GM18861 (cell line): ENCODE data around the gene CPSF4.

Experiments used
- ATAC-seq: cut with Tn5 transposase; IDR thresholded peaks from one replicate; pipeline ENCODE4 v1.9.1; 2021; ENCODE audit not compliant: unreplicated experiment

The CPSF4 gene

DNA sequence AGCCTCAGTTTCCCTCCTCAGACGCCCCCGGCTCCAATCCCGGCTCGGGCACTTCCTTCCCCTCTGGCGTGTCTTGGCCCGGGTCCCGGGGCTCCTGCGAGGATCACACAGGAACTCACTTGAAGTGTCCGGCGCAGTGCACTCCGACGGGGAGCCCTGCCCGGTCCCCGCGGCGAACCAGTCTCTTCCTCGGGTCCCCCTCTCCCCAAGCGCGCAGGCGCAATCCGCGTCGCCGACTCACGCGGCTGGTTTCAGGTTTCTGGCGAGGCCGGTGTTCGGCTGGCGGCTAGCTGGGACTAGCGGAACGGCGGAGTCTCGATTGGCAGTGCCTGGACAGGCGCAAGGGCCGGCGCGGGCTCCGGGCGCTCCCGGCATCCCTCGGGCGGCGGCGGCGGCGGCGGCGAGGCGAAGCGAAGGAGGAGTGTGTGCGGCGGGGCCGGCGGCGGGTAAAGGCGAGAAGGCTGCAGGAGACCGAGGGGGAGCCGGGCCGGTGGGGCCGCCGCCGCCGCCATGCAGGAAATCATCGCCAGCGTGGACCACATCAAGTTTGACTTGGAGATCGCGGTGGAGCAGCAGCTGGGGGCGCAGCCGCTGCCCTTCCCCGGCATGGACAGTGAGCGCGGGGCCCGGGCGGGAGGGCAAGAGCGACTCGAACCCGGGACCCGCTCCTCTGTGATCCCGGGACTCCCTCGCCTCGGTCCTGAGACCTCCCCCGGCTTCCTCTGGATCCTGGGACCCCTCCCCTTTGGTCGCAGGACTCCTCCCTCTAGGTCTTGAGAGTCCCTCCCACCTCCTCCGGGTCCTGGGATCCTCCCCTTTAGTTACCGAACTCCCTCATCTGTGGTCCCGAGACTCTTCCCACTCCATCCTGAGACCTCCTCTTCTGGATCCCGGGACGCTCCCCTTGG lies at the start of gene CPSF4, which contains the start of gene PTCD1:
TSS of gene CPSF4 (plus strand) at position 371 of the 908 bp plus-strand sequence. CDS start at position 511, 140 bp downstream.
TSS of gene PTCD1 (minus strand) at position 226 of the 908 bp plus-strand sequence. CDS start 3,556 bp downstream, outside the sequence.
- ATAC-seq = peak; percentile 88

DNA sequence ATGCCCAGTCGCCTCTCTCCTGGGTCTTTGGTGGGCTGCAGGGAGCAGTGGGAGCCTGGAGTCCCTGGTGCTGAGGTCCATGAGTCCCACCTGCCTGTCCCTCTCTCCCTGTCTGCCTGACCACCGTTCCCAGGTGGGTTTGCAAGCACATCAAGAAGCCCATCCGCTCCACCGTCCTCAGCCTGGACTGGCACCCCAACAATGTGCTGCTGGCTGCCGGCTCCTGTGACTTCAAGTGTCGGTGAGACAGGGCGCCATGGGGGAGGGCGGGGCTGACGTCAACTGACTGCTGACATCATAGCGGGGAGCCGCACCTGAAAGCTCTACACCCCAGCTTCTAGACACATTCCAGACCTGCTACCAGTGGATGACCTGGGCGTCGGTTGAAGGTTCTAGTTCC lies 49.0 kb upstream of the CPSF4 start:
- no peak for ATAC-seq

DNA sequence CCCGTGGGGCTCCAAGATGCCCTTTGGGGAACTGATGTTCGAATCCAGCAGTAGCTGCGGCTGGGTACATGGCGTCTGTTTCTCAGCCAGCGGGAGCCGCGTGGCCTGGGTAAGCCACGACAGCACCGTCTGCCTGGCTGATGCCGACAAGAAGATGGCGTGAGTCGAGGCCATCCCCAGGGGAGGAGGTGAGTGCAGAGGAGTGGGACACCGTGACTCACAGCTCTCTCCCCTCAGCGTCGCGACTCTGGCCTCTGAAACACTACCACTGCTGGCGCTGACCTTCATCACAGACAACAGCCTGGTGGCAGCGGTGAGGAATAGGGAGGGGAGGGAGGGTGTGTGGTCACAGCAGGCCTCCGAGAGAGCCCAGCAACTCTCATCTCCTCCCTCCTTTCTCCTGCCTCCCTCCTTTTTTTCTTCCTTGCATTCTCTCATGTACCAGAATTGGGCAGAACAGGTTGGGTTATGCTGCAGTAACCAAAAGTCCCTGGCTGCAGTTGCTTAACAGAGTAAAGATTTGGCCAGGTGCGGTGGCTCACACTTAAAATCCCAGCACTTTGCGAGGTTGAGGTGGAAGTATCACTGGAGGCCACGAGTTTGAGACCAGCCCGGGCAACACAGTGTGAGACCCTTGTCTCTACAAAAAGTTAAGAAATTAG lies 47.7 kb upstream of the CPSF4 start:
- no peak for ATAC-seq

DNA sequence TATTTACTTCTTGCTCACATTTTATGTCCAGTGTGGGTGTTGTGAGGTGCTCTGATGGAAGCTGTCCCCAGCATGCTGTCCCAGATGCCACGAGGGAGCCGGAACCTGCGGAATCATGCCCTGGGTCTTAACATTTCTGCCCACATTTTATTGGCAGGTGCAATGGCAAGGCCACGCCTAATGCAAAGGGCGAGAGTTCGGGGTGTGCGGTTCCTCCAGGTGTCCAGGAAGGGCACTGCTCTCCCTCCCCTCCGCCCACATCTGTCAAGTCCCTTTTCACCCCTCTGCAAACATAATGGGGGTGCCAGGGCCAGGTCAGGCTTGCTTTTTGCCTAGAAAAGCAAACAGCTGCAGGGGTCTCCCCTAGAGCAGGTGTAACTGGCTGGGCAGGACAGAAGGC lies 46.7 kb upstream of the CPSF4 start:
- ATAC-seq = no peak

DNA sequence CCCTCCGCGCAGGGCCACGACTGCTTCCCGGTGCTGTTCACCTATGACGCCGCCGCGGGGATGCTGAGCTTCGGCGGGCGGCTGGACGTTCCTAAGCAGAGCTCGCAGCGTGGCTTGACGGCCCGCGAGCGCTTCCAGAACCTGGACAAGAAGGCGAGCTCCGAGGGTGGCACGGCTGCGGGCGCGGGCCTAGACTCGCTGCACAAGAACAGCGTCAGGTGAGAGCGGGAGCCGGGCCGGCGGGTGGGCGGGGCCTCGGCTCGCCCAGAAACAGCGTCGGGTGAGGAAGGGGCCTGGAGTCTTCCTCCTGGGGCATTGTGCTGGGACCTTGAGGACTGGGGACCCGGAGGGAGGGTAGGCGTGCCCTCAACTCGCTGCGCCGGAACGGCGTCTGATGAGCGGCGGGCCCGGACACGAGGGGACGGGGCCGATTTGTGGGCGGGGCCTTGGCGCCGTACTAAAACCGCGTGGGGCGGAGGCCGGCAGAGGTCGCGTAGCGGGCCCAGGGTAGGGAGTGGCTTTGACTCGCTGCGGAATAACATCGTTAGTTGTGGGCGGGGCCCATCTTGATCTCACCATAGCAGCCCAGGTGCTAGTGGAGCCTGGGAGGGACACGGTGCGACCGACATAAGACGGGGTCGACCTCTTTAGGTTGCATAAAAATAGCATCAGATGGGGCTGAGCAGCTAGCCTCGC lies 45.9 kb upstream of the CPSF4 start:
- no peak for ATAC-seq

DNA sequence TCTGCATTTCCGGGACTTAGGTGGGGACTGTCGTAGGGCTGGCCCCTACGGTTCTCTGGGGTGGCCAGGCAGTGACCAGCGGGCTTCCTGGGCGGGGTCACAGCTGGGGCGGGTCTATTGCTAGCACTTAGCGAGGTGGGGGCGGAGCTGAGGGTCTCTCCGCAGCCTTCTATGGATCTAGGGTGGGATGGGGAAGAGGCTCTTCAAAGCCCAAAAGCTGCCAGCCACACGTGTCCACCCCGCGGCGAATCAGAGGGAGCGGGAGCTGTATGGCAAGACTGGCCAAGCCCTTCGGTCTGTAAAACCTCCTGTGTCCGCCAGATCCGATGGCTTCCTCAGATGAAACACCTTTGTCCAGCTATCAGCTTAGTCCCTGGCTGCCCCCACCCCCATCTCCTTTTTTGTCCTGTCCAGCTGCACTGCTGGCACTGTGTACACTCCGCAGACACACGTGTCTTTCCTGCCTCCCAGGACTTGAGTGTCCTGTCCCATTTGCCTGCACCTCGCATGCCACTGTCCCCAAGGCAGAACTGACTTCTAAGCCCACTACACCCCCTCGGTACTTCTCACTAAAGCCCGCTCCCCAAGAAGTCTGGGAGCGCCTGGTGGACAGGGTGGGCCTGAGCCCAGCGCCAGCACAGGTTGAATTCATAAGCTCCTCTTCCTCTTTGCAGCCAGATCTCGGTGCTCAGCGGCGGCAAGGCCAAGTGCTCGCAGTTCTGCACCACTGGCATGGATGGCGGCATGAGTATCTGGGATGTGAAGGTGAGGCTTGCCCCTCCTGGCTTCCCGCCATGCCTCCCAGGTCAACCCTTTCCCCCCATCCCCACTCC lies 45.2 kb upstream of the CPSF4 start:
- no peak for ATAC-seq

DNA sequence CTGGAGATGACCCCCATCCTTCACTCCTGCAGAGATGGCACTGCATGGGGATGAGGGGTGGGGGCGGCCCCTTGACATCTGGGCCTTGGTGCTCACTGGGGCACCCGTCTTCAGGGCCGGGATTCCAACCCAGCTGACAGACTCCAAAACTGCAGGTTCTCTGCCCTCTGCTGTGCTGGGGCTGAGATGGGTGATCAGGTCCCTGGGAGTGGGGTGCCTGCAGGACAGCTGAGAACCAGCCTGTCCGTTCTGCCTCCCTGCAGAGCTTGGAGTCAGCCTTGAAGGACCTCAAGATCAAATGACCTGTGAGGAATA lies 44.6 kb upstream of the CPSF4 start:
- no peak for ATAC-seq

DNA sequence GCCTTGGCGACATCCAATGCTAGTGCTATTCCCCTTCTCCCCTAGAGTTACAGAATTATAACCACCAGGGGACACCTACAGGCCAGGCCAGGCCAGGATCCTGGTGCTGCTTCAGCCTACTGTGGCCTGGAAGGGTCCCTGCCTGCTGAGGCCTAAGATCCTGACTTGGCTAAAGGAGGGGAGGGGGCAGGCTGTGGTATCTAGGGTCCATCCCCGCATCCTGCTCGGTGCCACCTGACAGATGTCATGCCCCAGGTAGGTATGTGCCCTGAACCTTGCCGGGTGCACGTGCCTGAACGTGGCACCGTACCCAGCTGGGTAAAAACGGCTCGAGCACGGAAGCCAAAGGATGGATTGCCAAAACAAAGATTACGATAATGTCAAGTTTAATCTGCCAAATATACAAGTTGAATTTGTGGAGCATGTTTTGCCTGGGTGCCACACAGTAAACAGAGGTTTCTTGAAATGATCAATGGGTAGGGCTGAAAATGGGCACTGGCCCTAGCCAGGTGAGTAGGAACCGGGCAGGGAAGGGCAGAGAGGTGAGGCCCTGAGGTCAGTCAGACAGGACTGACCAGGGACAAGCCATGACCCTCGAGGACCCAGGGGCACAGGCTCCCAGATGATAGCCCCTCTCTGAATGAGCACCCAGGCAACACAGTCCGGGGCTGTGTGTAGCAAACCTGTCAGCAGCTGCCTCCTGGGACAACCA lies 43.0 kb upstream of the CPSF4 start:
- no peak for ATAC-seq

DNA sequence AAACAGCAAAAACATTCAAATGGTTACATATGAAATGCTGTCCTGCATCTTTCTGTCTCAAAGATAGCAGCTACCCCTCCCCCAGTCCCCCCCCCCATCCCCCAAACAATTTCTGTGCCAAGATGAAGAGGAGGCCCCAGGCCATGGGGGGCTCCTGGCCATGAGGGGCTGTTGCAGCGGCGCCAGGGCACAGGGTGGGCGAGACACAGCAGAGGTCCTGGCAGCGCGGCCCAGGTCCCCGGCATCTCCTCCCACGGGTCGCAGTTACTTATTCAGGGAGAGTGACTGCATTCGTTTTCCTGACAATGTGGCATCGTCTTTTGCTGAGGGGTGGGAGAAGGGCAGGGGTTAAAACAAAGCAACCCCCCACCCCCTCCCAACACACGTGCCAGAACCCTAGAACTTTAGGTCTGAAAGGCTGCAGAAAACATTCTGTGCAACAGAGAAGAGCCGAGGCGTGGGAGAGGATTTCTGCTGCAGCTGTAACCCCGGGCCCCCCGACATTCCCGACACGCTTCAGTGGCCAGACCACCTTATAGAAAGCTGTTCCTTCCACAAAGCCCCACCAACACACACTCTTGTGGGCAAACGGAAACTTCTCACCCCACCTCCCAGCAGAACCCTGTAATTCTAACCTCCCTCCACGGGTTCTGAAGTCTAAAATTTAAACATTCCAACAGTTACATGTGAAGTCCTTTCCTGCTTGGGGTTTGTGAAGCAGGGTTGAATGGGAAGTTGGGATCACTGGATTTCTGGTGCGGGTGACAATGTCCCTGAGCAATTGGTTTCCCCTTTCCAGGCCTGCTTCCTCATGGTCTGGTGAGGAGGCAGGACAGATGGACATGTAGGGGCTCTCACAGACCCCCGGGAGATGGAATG lies 42.1 kb upstream of the CPSF4 start:
- no peak for ATAC-seq

DNA sequence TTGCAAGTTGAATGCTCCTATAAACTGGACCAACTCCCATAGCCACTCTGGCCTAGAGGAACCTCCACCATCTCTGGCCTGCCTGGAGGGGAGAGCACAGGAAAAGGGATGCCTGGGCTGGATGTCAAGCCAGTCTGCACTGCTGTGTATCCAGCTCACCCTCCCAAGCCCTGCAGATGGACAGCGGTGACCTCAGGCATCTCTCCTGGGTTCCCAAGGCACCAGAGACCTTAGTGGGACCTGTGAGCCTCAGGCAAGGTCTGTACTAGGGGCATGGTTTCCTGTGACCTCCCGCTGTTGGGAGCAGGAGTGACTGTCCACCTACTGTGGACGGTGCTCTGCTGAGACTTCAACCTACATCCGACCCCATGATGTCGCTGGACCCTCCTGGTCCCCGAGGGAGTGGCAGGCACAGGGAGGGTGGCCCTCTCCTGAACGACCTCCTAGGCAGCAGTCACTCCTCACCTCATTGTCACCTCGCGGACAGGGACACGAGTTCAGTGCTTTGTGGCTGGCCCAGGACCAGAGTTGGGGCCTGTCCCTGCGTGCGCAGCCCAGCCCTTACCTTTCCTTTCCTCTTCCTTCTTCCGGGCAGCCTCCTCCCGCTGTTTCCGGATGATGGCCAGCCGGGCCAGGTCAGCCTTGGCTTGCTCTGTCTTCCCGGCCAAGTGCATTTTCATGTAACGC lies 41.3 kb upstream of the CPSF4 start:
- ATAC-seq = no peak

DNA sequence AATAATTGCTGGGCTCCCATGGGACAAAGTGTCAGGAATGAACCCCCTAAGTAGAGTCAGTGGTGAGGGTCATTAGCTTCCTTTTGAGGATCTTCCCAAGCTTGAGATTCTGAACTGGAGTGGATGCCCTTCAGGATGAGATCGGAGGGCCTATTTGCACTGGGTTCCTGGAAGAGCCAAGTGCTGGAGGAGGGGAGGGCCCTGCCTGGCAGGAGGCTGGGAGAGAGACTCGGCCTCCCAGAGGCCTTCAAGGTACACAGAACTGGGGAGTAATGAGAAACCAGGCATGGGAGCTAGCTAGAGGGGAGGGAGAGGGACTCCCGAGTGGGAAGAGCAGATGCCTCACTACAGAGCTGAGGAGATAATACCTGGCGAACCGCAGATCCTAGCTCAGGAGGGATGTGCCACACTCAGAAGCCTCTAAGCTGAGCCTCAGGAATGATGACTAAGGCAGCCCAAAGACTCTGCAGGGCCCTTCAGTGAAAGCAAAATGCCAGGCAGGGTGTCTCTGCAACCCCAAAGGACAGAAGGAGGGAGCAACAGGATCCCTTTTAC lies 39.8 kb upstream of the CPSF4 start:
- ATAC-seq = no peak

DNA sequence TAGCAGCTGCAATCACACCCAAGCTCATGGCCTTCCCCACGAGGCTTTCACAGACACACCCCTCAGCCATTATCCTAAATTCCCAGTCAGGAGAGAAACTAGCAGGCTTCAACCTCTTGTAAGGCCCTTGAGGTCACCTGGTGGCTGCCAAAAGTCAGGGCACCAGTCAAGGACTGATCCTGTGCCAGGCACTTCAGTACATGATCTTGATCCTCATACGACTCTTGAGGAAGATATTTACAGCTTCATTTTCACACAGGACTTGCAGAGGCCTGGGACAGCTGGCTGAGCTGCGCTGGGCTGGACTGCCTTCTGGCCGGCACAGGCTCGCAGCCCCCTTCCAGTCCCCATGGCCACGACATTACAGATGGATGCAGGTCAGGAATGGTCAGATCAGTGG lies 39.1 kb upstream of the CPSF4 start:
- ATAC-seq = no peak

DNA sequence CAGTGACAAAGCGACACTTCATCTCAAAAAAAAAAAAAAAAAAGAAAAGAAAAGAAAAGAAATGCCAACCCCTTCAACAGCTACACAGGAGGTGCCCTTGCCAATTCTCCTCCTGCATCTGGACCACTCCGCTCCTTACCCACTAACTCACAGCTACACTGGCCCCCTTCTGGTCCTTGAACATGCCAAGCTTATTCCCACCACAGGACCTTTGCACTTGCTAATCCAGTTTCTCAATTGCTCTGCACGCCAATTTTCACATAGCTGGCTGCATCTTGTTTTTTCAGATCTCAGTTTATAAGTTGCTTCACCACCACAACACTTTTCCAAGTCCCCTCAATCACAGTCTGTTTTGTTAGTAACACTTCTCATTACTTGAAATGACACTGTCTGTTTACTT lies 35.9 kb upstream of the CPSF4 start:
- ATAC-seq = no peak

DNA sequence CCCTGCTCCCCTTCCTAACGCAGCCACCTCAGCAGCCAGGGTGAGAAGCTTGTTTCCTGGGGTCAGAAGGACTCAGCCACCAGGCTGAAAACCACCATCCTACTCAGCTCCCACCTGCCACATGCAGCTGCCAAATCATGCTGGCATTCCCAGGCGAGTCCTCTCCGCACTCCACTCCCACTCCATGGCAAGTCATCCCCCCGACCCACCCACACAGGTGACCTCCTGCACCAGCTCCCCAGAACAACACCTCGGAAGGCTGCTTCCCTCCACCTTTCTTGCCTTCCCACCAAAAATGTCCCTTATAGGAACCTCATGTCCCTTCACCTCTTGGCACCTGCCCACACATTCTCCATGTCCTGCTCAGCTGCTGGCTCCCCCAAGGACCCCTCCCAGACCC lies 35.0 kb upstream of the CPSF4 start:
- ATAC-seq = no peak

DNA sequence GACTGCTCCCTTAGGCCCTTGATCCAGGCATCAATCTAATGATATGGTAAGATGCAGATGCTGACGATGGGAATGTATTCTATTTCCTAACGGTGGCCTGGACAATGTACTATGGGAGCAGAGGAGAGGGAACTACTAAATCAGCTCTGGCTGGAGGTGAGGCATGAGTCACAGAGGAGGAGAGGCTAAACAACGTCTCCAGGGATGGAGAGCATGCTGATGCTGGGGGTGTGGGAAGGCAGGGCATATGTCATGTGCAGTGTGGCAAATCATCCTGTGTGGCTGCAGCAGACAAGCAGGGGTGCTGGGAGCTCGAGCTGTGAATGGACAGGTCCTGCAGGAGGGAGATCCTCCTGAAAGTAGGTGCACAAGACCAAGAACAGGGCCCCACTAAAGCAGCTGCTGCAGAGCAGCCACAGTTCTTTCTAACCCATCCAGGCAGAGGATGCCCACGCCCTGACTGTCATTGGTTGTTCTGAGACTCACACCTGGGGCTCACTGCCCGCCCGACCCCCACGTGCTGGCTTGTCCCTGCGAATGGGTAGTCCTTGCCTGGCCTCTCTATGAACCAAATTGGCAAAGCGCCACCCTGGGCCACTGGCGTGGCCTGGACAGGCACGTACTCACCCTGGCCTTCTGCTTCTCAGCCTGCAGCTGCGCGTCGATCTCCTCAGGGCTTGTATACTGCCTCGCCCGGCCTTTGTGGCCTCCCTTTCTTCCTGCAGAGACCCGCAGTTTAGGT lies 34.3 kb upstream of the CPSF4 start:
- no peak for ATAC-seq

DNA sequence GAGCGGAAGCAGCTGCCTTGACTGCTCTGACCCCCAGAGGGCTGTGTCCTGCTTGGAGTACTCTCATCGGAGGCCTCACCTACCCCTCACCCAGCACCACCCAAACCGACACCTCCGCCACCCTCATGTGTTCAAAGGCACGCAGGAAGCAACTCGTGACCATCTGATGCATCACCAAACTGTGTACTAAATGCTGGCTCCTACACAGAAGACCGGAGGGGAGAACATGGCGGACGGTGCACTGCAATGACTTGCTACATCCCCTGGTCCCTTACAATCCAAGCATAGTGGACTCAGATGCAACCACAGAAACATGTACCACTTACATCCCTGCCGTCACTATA lies 33.8 kb upstream of the CPSF4 start:
- no peak for ATAC-seq

DNA sequence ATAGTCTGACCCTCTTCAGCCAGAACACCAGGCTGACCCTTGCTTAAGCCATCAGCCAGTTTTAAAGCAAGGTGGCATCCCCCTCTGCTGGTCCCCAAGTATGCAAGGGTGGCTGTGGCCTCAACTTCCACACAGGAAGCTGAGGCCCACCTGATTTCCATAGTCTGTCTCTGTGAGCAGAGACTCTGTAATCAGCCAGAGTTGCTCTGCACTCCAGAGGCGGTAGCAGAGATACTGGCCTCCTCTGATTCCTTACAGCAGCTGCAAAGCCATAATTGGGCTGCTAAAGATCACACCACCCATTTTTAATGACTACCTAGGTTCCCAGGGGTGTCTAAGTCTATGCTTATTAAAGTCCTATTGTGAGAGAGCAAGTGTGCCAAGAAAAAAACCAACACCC lies 32.2 kb upstream of the CPSF4 start:
- no peak for ATAC-seq

DNA sequence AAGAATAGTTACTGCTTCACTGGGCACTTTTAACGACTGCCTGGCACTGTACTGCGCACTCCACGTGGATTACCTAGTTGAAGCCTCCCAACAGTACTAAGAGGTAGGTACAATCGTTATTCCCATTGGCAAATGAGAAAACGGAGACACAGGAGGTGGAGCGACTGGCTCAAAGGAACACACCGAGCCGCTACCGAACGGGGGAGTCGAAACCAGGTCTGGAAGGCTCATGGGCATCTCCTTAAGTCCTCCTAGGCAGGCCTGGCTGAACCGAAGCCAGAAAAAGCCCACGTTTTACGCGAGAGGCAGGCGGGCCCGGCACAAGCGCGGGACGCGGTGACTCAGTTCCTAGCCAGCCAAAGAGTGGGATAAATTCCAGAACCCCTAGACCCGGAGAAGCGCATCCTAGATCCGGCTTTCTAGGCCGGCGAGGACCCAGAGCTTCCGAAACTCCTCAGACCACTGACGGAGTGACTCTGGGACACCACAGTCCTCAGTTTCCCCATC lies 30.8 kb upstream of the CPSF4 start:
- ATAC-seq = no peak
